Right atrium auricular region (tissue), 2 donors: ENCODE measurements around the gene RCL1. TPM values are rescaled to one million over a fixed set of nuclear protein-coding genes. Genes with fewer than 3 reads are reported as not detected.

Experiments
- DNase-seq: peaks from one replicate; pipeline ENCODE4 v3.0.0-alpha.2; 2019; ENCODE audit warnings: low spot score
- H3K27ac ChIP-seq, 2 donors: fragments of 200-600 bp; sonication (generic); 1 replicate in 1 of 2; 2 replicates in 1 of 2; pipeline ENCODE4 v1.5.1; 2016 to 2019
- H3K27me3 ChIP-seq, 2 donors: fragments of 200-600 bp; sonication (generic); one replicate each; pipeline versions ENCODE4 v1.5.1 to v1.6.0; 2017 to 2019
- H3K36me3 ChIP-seq: fragments of 200-600 bp; sonication (generic); one replicate; pipeline ENCODE4 v1.5.1; 2016
- H3K4me1 ChIP-seq, 2 donors: fragments of 200-600 bp; sonication (generic); one replicate each; pipeline versions ENCODE4 v1.5.1 to v1.6.0; 2017 to 2019
- H3K4me3 ChIP-seq, 2 donors: fragments of 200-600 bp; sonication (generic); 1 replicate in 1 of 2; 2 replicates in 1 of 2; pipeline ENCODE4 v1.5.1; 2017 to 2019; ENCODE audit warnings: mild to moderate bottlenecking in 1 of 2, moderate library complexity in 1 of 2
- H3K9me3 ChIP-seq, 2 donors: fragments of 200-600 bp; sonication (generic); one replicate each; pipeline ENCODE4 v1.5.1; 2019
- CTCF ChIP-seq, 2 donors: fragments of 200-600 bp; sonication (generic); IDR thresholded peaks; one replicate each; pipeline ENCODE4 v1.5.1; 2019; ENCODE audit warnings: antibody characterized with exemption in 2 of 2
- total RNA-seq, 2 donors: library from RNA; depleted of rRNA; stranded (reverse); fragments of >200 nt; gene quantifications; one replicate each; pipeline ENCODE4 v1.1.0, GENCODE V29; 2016

RCL1 gene
- total RNA-seq, 2 donors from 2014 or later = 7.2 to 8.6 TPM

GRCh38 chr9:4866239-4866969 is 73.7 kb downstream of the RCL1 start:
- H3K4me3 ChIP-seq = no peak overlapping the region
- H3K9me3 ChIP-seq = no peaks in the 10 kb centered on the region
- H3K36me3 ChIP-seq = peaks cover under 1% of the 10 kb centered on the region
- no peaks in the 10 kb centered on the region for H3K27me3 ChIP-seq
- TF ChIP-seq CTCF (IDR thresholded peaks at IDR 0.05) = no peak
- no peak for DNase-seq
- H3K27ac ChIP-seq = no peak overlapping the region
- H3K4me1 ChIP-seq = peaks cover 0 to 4% of the 10 kb centered on the region in 2 donors

DNA sequence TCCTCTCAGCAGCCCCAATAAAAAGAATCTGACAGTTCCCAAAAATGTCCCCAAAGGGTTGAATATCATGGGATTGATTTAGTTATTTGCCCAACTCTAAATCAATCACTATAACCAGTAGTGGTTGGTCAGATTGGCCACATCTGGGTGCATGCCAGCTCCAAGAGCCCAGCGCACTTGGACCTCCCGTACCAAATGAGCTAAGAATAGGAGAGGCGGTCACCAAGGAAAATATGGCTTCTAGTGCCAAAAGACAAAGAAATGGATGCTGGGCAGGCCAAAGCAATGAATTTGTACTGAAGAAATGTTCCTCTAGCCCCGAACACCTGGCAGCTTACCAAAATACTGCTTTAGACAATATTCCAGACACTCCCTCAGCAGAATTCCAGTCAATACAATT is 80.3 kb downstream of the RCL1 start:
- Histone ChIP-seq H3K9me3 (no peaks in the 10 kb centered on the region), H3K4me3 (no peak overlapping the region), H3K27ac (no peak overlapping the region), H3K4me1 (no peaks in the 10 kb centered on the region), H3K27me3 (no peaks in the 10 kb centered on the region), H3K36me3 (no peaks in the 10 kb centered on the region)
- no peak for TF ChIP-seq CTCF (IDR thresholded peaks at IDR 0.05)
- no peak for DNase-seq

- no peaks in the 10 kb centered on the region for H3K36me3 ChIP-seq
- TF ChIP-seq CTCF (IDR thresholded peaks at IDR 0.05) = no peak
- no peaks in the 10 kb centered on the region for H3K9me3 ChIP-seq
- DNase-seq = no peak
- H3K27me3 ChIP-seq = no peaks in the 10 kb centered on the region
- H3K4me3 ChIP-seq = no peak overlapping the region
- no peaks in the 10 kb centered on the region for H3K4me1 ChIP-seq
- no peak overlapping the region for H3K27ac ChIP-seq
Measured at GRCh38 chr9:4875559-4875958, 82.8 kb downstream of the RCL1 start.

DNA sequence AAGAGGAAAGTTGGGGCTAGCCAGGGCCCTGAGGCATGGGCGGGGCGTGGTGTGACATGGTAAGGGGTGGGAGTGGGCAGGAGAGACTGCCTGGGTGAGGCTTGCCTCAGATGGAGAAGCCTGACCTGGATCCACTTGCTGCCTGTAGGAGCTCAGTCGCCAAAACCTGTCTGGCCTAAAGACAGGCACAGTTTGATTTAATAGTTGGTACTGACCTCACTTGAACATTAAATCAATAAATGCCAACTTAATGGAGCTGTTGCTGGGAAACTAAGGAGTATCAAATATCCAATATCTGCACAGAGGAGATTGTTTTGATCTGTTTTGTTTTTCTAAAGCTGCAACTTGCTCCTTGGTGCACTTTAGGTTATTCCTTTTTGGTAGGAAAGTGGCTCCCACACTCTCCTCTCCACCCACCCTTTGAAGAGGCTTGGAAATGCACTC is 86.4 kb downstream of the RCL1 start:
- Histone ChIP-seq H3K27me3 (no peaks in the 10 kb centered on the region), H3K36me3 (no peaks in the 10 kb centered on the region), H3K4me3 (no peak overlapping the region), H3K4me1 (no peaks in the 10 kb centered on the region), H3K27ac (no peak overlapping the region), H3K9me3 (no peaks in the 10 kb centered on the region)
- DNase-seq = no peak
- TF ChIP-seq CTCF (IDR thresholded peaks at IDR 0.05) = no peak

GRCh38 chr9:4883326-4883873 is 90.7 kb downstream of the RCL1 start:
- no peak for TF ChIP-seq CTCF (IDR thresholded peaks at IDR 0.05)
- no peak for DNase-seq
- Histone ChIP-seq H3K4me1 (no peaks in the 10 kb centered on the region), H3K9me3 (no peaks in the 10 kb centered on the region), H3K36me3 (no peaks in the 10 kb centered on the region), H3K27me3 (no peaks in the 10 kb centered on the region), H3K27ac (no peak overlapping the region), H3K4me3 (no peak overlapping the region)
